COR-L47 (cell line): ENCODE data around the gene HIVEP3.

Experiments used
- DNase-seq: peaks from one replicate; lab custom pipeline; 2025; lab: John Stamatoyannopoulos, UW

The HIVEP3 gene

GRCh38 chr1:41464885-41465284 is 453.8 kb downstream of the HIVEP3 start:
- peak; percentile 84 for DNase-seq

DNA sequence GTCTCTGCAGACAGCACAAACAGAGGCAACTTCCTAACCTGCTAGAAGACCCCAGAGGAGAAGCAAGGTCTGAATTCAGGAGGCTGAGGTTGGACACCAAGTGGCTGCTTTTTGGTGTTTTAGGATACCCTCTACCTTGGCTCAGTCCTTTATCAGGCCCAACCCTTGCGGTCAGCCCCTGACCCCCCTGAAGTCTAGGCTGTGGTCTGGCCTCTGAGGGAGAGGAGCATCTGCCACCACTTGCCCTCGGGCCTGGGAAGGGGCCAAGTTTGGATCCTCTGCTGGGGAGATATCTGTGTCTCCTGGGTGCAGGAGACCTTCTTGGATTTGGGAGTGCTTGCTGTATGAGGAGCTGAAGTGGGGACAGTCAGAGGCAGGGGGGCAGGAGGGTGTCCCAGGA is 455.2 kb downstream of the HIVEP3 start:
- no peak for DNase-seq

DNA sequence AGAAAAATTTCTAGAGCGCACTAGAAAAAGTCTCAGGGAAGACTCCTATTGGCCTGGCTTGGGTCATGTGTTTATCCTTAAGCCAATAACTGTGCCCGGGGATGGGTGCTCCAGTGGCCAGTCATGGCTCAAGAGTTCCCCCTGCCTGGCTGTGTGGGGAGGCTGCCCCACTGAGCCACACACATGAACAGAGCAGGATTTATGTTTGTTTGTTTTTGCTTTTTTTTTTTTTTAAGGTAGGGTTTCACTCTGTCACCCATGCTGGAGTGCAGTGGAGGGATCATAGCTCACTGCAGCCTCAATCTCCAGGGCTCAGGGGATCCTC is 456.1 kb downstream of the HIVEP3 start:
- no peak for DNase-seq

GRCh38 chr1:41461790-41462679 is 456.7 kb downstream of the HIVEP3 start:
- peak; percentile 28 for DNase-seq

GRCh38 chr1:41456847-41457540 is 461.7 kb downstream of the HIVEP3 start:
- DNase-seq, result no peak
